HCT116 (cell line): ENCODE measurements around the gene ZC3H15. TPM values are rescaled to one million over a fixed set of nuclear protein-coding genes. Genes with fewer than 3 reads are reported as not detected.

Experiments used
- ATAC-seq: fragments of 200-7000 bp; cut with Tn5 transposase; 2 replicates; pipeline ENCODE4 v1.9.1; 2020; ENCODE audit warnings: mild to moderate bottlenecking, moderate library complexity
- BruUV-seq: library from RNA; stranded (reverse); fragments of 400-500 nt; replicated peaks from 2 replicates; lab custom pipeline; 2021; lab: Mats Ljungman, UMichigan
- CTCF ChIA-PET: fragments of 300-600 bp; sonication (Branson Sonifier 250); formaldehyde crosslinking; loops from one replicate; lab custom pipeline; 2021; ENCODE audit warnings: antibody characterized with exemption; lab: Charles Lee
- POLR2A ChIA-PET: fragments of 300-600, 350-600 bp; sonication (Branson Sonifier 250); formaldehyde crosslinking; loops from one replicate; lab custom pipeline; 2021; ENCODE audit warnings: antibody characterized with exemption; lab: Charles Lee
- RAD21 ChIA-PET, 2 experiments: fragments of 300-600 bp; sonication (Branson Sonifier 250); formaldehyde crosslinking; loops; one replicate each; lab custom pipeline; 2023; ENCODE audit warnings: low total read pairs in 2 of 2; ENCODE audit not compliant: uncharacterized antibody in 2 of 2, unreplicated experiment in 2 of 2, low non-redundant PET in 1 of 2; lab: Charles Lee
- DNase-seq: peaks from one replicate; pipeline ENCODE4 v3.0.0-alpha.2; 2010; ENCODE audit warnings: low read depth, low spot score
- H2AFZ ChIP-seq: fragments of 200-600 bp; shearing (Covaris generic), sonication (generic); 2 replicates; pipeline ENCODE4 v1.6.1; 2017; ENCODE audit warnings: low read depth, mixed run types, mixed read lengths, antibody characterized with exemption, low read length; ENCODE audit not compliant: poor library complexity, severe bottlenecking
- H3K27ac ChIP-seq: 2 replicates; pipeline ENCODE4 v1.5.1; 2012; ENCODE audit warnings: low read depth, low read length
- H3K27me3 ChIP-seq: fragments of 200-600 bp; sonication (generic); 2 replicates; pipeline ENCODE4 v1.6.1; 2016; ENCODE audit warnings: mixed run types, low read length, mixed read lengths; ENCODE audit not compliant: insufficient read depth
- H3K36me3 ChIP-seq, 2 experiments: fragments of 200-500 bp in 1 of 2; fragments of 200-600 bp in 1 of 2; sonication (Bioruptor generic) in 1 of 2; sonication (generic) in 1 of 2; 2 replicates each; pipeline versions ENCODE4 v1.5.1 to v1.6.1; 2014 to 2016; ENCODE audit warnings: low read length in 2 of 2, inconsistent platforms in 1 of 2, mixed read lengths in 1 of 2, mixed run types in 1 of 2; ENCODE audit not compliant: insufficient read depth in 2 of 2, control insufficient read depth in 1 of 2
- H3K4me1 ChIP-seq, 2 experiments: fragments of 200-600 bp in 1 of 2; sonication (generic) in 1 of 2; 2 replicates each; pipeline versions ENCODE4 v1.5.1 to v1.6.1; 2012 to 2017; ENCODE audit warnings: low read length in 2 of 2, inconsistent platforms in 1 of 2, mild to moderate bottlenecking in 1 of 2, mixed read lengths in 1 of 2, mixed run types in 1 of 2, moderate library complexity in 1 of 2; ENCODE audit not compliant: insufficient read depth in 2 of 2, control insufficient read depth in 1 of 2
- H3K4me2 ChIP-seq: fragments of 200-600 bp; sonication (generic); 2 replicates; pipeline ENCODE4 v1.6.1; 2017; ENCODE audit warnings: mixed run types, low read length, mixed read lengths
- H3K4me3 ChIP-seq, 2 experiments: fragments of 200-600 bp in 1 of 2; sonication (generic) in 1 of 2; replicated peaks in 1 of 2; 2 replicates each; pipeline ENCODE4 v1.5.1; 2011 to 2016; ENCODE audit warnings: low read length in 2 of 2, control low read depth in 1 of 2, low read depth in 1 of 2, mild to moderate bottlenecking in 1 of 2, mixed read lengths in 1 of 2, mixed run types in 1 of 2
- H3K79me2 ChIP-seq: fragments of 200-600 bp; sonication (generic); 2 replicates; pipeline ENCODE4 v1.6.1; 2017; ENCODE audit warnings: mild to moderate bottlenecking, mixed run types, low read length, moderate library complexity, mixed read lengths; ENCODE audit not compliant: insufficient read depth
- H3K9ac ChIP-seq: fragments of 200-600 bp; sonication (generic); 2 replicates; pipeline ENCODE4 v1.6.1; 2016; ENCODE audit warnings: low read length, mixed read lengths
- H3K9me2 ChIP-seq: fragments of 200-600 bp; sonication (generic), shearing (Covaris generic); 2 replicates; pipeline ENCODE4 v1.6.1; 2017; ENCODE audit warnings: mixed run types, mild to moderate bottlenecking, moderate library complexity; ENCODE audit not compliant: insufficient read depth
- H3K9me3 ChIP-seq, 2 experiments: fragments of 200-500 bp in 1 of 2; fragments of 200-600 bp in 1 of 2; sonication (Bioruptor generic) in 1 of 2; sonication (generic) in 1 of 2; 2 replicates each; pipeline ENCODE4 v1.6.1; 2014 to 2017; ENCODE audit warnings: low read length in 2 of 2, mixed read lengths in 2 of 2, inconsistent platforms in 1 of 2, low read depth in 1 of 2, mild to moderate bottlenecking in 1 of 2, mixed run types in 1 of 2, moderate library complexity in 1 of 2; ENCODE audit not compliant: control insufficient read depth in 1 of 2, insufficient read depth in 1 of 2
- H4K20me1 ChIP-seq: fragments of 200-600 bp; sonication (generic), shearing (Covaris generic); 2 replicates; pipeline ENCODE4 v1.6.1; 2017; ENCODE audit warnings: mixed run types, mild to moderate bottlenecking, moderate library complexity; ENCODE audit not compliant: insufficient read depth
- ATF3 ChIP-seq: IDR thresholded peaks from 2 replicates; pipeline ENCODE4 v1.6.1; 2012
- CBX3 ChIP-seq: IDR thresholded peaks from 2 replicates; pipeline ENCODE4 v1.6.1; 2012; ENCODE audit warnings: low read depth
- CEBPB ChIP-seq: IDR thresholded peaks from 2 replicates; pipeline ENCODE4 v1.6.1; 2012; ENCODE audit warnings: low read depth
- CTCF ChIP-seq, 3 experiments: fragments of 200-600 bp in 1 of 3; sonication (generic) in 1 of 3; IDR thresholded peaks in 2 of 3; conservative IDR thresholded peaks in 1 of 3; 2 replicates each; pipeline ENCODE4 v1.5.1; 2012 to 2017; ENCODE audit warnings: low read depth in 2 of 3, low read length in 2 of 3, antibody characterized with exemption in 1 of 3, borderline replicate concordance in 1 of 3, control low read depth in 1 of 3, mild to moderate bottlenecking in 1 of 3, mixed read lengths in 1 of 3, mixed run types in 1 of 3, moderate library complexity in 1 of 3; ENCODE audit not compliant: insufficient read depth in 1 of 3
- EGR1 ChIP-seq: IDR thresholded peaks from 2 replicates; pipeline ENCODE4 v1.6.1; 2012; ENCODE audit warnings: low read depth
- ELF1 ChIP-seq: IDR thresholded peaks from 2 replicates; pipeline ENCODE4 v1.6.1; 2012; ENCODE audit warnings: low read depth, borderline replicate concordance
- EZH2 ChIP-seq: fragments of 200-600 bp; sonication (generic); IDR thresholded peaks from 2 replicates; pipeline ENCODE4 v1.6.1; 2017; ENCODE audit warnings: antibody characterized with exemption, mixed run types
- FOSL1 ChIP-seq: IDR thresholded peaks from 2 replicates; pipeline ENCODE4 v1.6.1; 2012; ENCODE audit warnings: low read depth
- JUND ChIP-seq: IDR thresholded peaks from 2 replicates; pipeline ENCODE4 v1.6.1; 2012
- MAX ChIP-seq: IDR thresholded peaks from 2 replicates; pipeline ENCODE4 v1.6.1; 2012
- RAD21 ChIP-seq: IDR thresholded peaks from 2 replicates; pipeline ENCODE4 v1.6.1; 2012; ENCODE audit warnings: low read depth, mild to moderate bottlenecking
- REST ChIP-seq: IDR thresholded peaks from 2 replicates; pipeline ENCODE4 v1.6.1; 2012; ENCODE audit warnings: low read depth
- SP1 ChIP-seq: IDR thresholded peaks from 2 replicates; pipeline ENCODE4 v1.6.1; 2012; ENCODE audit warnings: low read depth
- SRF ChIP-seq: IDR thresholded peaks from 2 replicates; pipeline ENCODE4 v1.6.1; 2012; ENCODE audit warnings: low read depth
- TCF7L2 ChIP-seq: IDR thresholded peaks from 2 replicates; pipeline ENCODE4 v1.7.0; 2011; ENCODE audit warnings: borderline replicate concordance, inconsistent platforms; ENCODE audit not compliant: insufficient read depth, insufficient read length; ENCODE audit errors: extremely low read depth
- ZFX ChIP-seq: fragments of 450-650 bp; IDR thresholded peaks from 2 replicates; pipeline ENCODE4 v1.6.1; 2017
- intact Hi-C: fragments of 100-400 bp; cut with micrococcal nuclease; formaldehyde crosslinking; loops from 2 replicates; pipeline ENCODE4 v1.10.0; 2022
- total RNA-seq: library from RNA; stranded (reverse); gene quantifications from one replicate; pipeline ENCODE4 v1.2.1, GENCODE V29; 2021; ENCODE audit not compliant: unreplicated experiment

The ZC3H15 gene
- total RNA-seq, 1 experiment from 2014 or later = 75.2 TPM

DNA sequence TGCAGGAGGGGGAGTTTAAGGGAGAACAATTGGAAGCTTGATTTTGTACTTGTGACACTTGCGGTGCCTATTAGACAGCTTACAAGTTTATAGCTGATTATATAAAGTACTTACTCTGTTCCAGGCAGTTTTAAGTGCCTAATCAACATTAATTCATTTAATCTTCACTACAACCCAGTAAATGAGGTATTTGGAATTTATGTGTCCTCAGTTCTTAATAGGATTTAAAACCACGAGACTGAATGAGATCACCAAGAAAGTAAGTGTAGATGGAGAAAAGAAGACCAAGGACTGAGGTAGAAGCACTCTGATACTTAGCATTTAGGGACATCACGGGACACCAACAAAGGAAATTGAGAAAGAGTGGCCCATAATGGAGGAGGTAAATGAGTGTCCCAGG is 49.8 kb downstream of the ZC3H15 start (continued):
- no peak for TF ChIP-seq CTCF (IDR thresholded peaks at IDR 0.05 in 2 of 3, conservative IDR thresholded peaks at IDR 0.05 in 1 of 3; ENCODE audit: borderline replicate concordance in 1 of 3, insufficient read depth in 1 of 3, low read depth in 2 of 3, low read length in 2 of 3)
- TF ChIP-seq CEBPB = no peak
- TF ChIP-seq EGR1 = no peak

DNA sequence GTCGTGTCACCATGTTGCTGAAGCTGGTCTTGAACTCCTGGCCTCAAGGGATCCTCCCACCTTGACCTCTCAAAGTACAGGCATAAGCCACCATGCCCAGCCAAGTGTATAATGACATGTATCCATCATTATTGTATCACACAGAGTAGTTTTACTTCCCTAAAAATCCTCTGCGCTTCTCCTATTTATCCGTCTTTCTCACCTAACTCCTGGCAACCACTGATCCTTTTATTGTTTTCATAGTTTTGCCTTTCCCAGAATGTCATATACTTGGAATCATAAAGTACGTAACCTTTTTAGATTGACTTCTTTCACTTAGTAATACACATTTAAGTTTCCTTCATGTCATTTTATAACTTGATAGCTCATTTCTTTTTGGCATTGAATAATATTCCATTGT is 51.0 kb downstream of the ZC3H15 start:
- no peaks in the 10 kb centered on the region for H3K9me2 ChIP-seq
- TF ChIP-seq MAX = no peak
- no peak for TF ChIP-seq ZFX
- no peak for TF ChIP-seq ATF3
- no peak for TF ChIP-seq CTCF (IDR thresholded peaks at IDR 0.05 in 2 of 3, conservative IDR thresholded peaks at IDR 0.05 in 1 of 3; ENCODE audit: borderline replicate concordance in 1 of 3, insufficient read depth in 1 of 3, low read depth in 2 of 3, low read length in 2 of 3)
- TF ChIP-seq EGR1 = no peak
- no peak for TF ChIP-seq ELF1
- no peak for TF ChIP-seq CEBPB
- TF ChIP-seq RAD21 = no peak
- no peak for TF ChIP-seq SRF
- TF ChIP-seq JUND = no peak
- no peak for TF ChIP-seq REST
- no peak for TF ChIP-seq SP1
- TF ChIP-seq CBX3 = no peak
- no peak for TF ChIP-seq FOSL1
- no peak for TF ChIP-seq EZH2
- no peak for TF ChIP-seq TCF7L2
- ChIA-PET CTCF (no interaction called here), POLR2A (no interaction called here), RAD21 (no interaction called here)
- H3K4me3 ChIP-seq = no peak overlapping the region
- H3K27me3 ChIP-seq = no peaks in the 10 kb centered on the region
- H3K27ac ChIP-seq = no peak overlapping the region
- no peak overlapping the region for H3K9ac ChIP-seq
- no peak overlapping the region for H3K4me2 ChIP-seq
- intact Hi-C loops = no loop called here
- no peaks in the 10 kb centered on the region for H4K20me1 ChIP-seq
- H3K79me2 ChIP-seq = no peaks in the 10 kb centered on the region
- H3K4me1 ChIP-seq = no peaks in the 10 kb centered on the region
- no TSS peak for BruUV-seq
- ATAC-seq (no peak), DNase-seq (no peak)
- no peak overlapping the region for H2AFZ ChIP-seq
- H3K9me3 ChIP-seq = no peaks in the 10 kb centered on the region
- no peaks in the 10 kb centered on the region for H3K36me3 ChIP-seq
